ENCODE measurements around the gene AGBL5. TPM values are rescaled to one million over a fixed set of nuclear protein-coding genes. Genes with fewer than 3 reads are reported as not detected.
A peak's percentile ranks its signal among the peaks of the same experiment; 100 is the strongest.

The AGBL5 gene
- total and polyA plus RNA-seq, 2 of the 13 experiments (the other 11 are each of a cell fraction or from before 2014, with no cell fraction given), result 55.9 to 73.3 TPM

GRCh38 chr2:27050996-27051901, at the start of gene AGBL5 (continued):
- no peak for TF ChIP-seq ZUFSP (CRISPR knock-in tag; IDR thresholded peaks at IDR 0.05; ENCODE audit: borderline replicate concordance)
- TF ChIP-seq KAT8 (CRISPR knock-in tag; IDR thresholded peaks at IDR 0.05), result peak; percentile 89
- TF ChIP-seq ETV5 (CRISPR knock-in tag; IDR thresholded peaks at IDR 0.05; ENCODE audit: borderline replicate concordance), result peak; percentile 89
- TF ChIP-seq ZFP82 (CRISPR knock-in tag; IDR thresholded peaks at IDR 0.05; ENCODE audit: borderline replicate concordance), result peak; percentile 79
- peak; percentile 48; the same call in 1 of the 2 replicates for TF ChIP-seq ZNF720 (CRISPR knock-in tag; IDR thresholded peaks at IDR 0.05)
- no peak for TF ChIP-seq MAFF (IDR thresholded peaks at IDR 0.05; ENCODE audit: low read depth, low read length)
- TF ChIP-seq GMEB1 (CRISPR knock-in tag; IDR thresholded peaks at IDR 0.05; ENCODE audit: borderline replicate concordance), result peak; percentile 75
- TF ChIP-seq ZNF143 (CRISPR knock-in tag; IDR thresholded peaks at IDR 0.05), result peak; percentile 73
- peak; percentile 98; the same call in 1 of the 2 replicates for TF ChIP-seq STAT6 (CRISPR knock-in tag; IDR thresholded peaks at IDR 0.05; ENCODE audit: borderline replicate concordance)
- TF ChIP-seq MAX (IDR thresholded peaks at IDR 0.05), result peak; percentile 98
- TF ChIP-seq PAF1 (CRISPR knock-in tag; IDR thresholded peaks at IDR 0.05), result 0 out of 2 replicates have a peak, but pooled peaks have one; percentile 49
- 0 out of 2 replicates have a peak, but pooled peaks have one; percentile 11 for TF ChIP-seq MIER3 (CRISPR knock-in tag; IDR thresholded peaks at IDR 0.05; ENCODE audit: borderline replicate concordance)
- TF ChIP-seq ZNF235 (CRISPR knock-in tag; IDR thresholded peaks at IDR 0.05; ENCODE audit: borderline replicate concordance), result no peak; the same call in 1 of the 2 replicates
- TF ChIP-seq ZNF530 (CRISPR knock-in tag; IDR thresholded peaks at IDR 0.05; ENCODE audit: low read depth), result peak; percentile 89; the same call in 1 of the 2 replicates
- peak; percentile 100 for TF ChIP-seq NFKB2 (CRISPR knock-in tag; IDR thresholded peaks at IDR 0.05; ENCODE audit: borderline replicate concordance)
- peak; percentile 73; the same call in 1 of the 2 replicates for TF ChIP-seq ZNF552 (CRISPR knock-in tag; IDR thresholded peaks at IDR 0.05; ENCODE audit: borderline replicate concordance)
- no peak for TF ChIP-seq ATRX (CRISPR knock-in tag; IDR thresholded peaks at IDR 0.05; ENCODE audit: borderline replicate concordance)

All from HepG2 (cell line).